ENCODE results near the gene NSMF.

GRCh38 chr9:137486545-137487453 lies 27.7 kb upstream of the NSMF start:
- TF ChIP-seq SP1 (IDR thresholded peaks at IDR 0.05; ENCODE audit: low read depth, low read length): no peak
- TF ChIP-seq STAT3 (IDR thresholded peaks at IDR 0.05; ENCODE audit: low read depth, low read length): no peak
- TF ChIP-seq E2F4 (IDR thresholded peaks at IDR 0.05; ENCODE audit: low read depth, low read length): no peak
- TF ChIP-seq CTCF (IDR thresholded peaks at IDR 0.05 in 2 of 3, conservative IDR thresholded peaks at IDR 0.05 in 1 of 3; ENCODE audit: control insufficient read depth in 2 of 3, extremely low read depth in 1 of 3, insufficient read depth in 1 of 3, low read depth in 3 of 3, low read length in 3 of 3): no peak
- no peak for TF ChIP-seq GABPA (IDR thresholded peaks at IDR 0.05; ENCODE audit: low read depth)
- no peak for TF ChIP-seq POLR2A (IDR thresholded peaks at IDR 0.05; ENCODE audit: low read depth, low read length)
- no peak for TF ChIP-seq IRF3 (IDR thresholded peaks at IDR 0.05)
